ENCODE results near the gene CCDC70.

DNA sequence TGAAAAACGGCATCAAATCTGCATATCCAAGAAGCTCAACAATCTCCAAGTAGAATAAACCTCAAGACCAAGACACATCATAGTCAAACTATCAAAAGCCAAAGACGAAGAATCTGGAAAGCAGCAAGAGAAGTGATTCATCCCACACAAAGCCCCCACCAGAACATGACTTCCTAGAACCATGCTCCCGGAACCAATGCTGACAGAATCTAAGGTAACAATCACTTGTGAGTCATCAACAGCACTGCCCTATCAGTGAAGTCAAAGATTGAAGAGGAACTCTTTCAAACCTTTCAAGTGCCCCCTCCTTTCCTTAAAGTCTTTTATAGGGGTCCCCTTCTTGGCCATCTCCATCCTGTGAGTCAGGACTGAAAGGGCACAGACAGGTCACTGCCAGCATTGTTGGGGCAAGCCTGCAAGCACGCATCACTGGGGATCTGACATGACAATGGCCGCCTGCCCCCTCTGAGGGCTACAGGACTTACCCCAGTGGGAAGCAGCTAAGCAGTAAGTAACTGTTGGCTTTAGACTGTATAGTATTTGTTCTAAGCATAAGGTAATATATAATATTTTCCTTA, at the start of gene CCDC70:
- TF ChIP-seq, protein P1, sequence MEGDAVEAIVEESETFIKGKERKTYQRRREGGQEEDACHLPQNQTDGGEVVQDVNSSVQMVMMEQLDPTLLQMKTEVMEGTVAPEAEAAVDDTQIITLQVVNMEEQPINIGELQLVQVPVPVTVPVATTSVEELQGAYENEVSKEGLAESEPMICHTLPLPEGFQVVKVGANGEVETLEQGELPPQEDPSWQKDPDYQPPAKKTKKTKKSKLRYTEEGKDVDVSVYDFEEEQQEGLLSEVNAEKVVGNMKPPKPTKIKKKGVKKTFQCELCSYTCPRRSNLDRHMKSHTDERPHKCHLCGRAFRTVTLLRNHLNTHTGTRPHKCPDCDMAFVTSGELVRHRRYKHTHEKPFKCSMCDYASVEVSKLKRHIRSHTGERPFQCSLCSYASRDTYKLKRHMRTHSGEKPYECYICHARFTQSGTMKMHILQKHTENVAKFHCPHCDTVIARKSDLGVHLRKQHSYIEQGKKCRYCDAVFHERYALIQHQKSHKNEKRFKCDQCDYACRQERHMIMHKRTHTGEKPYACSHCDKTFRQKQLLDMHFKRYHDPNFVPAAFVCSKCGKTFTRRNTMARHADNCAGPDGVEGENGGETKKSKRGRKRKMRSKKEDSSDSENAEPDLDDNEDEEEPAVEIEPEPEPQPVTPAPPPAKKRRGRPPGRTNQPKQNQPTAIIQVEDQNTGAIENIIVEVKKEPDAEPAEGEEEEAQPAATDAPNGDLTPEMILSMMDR (conservative IDR thresholded peaks at IDR 0.05; ENCODE audit: low read depth, low read length): no peak
- TF ChIP-seq EZH2 (IDR thresholded peaks at IDR 0.05; ENCODE audit: borderline replicate concordance, low read depth, low read length, poor library complexity, severe bottlenecking): no peak
